Activated naive CD4-positive, alpha-beta T cell treated with anti-CD3 and anti-CD28 coated beads, Interleukin-2, amount 10 ng/mL, durations not matched to agents 7 days and 5 days (primary cell): Measurements from ENCODE around the gene SHISA9.

Experiments
- CTCF ChIA-PET: fragments of 350-600 bp; sonication (Branson Sonifier 250); formaldehyde crosslinking; loops from one replicate; lab custom pipeline; 2021; ENCODE audit warnings: antibody characterized with exemption; lab: Charles Lee
- DNase-seq: peaks from one replicate; pipeline ENCODE4 v3.0.0-alpha.2; 2020
- H3K27ac Mint-ChIP-seq: one replicate; pipeline ENCODE4 v1.8.0; 2021; ENCODE audit warnings: mild to moderate bottlenecking, moderate library complexity, mixed read lengths
- H3K27me3 Mint-ChIP-seq: one replicate; pipeline ENCODE4 v1.8.0; 2021; ENCODE audit warnings: mild to moderate bottlenecking, mixed read lengths
- H3K36me3 Mint-ChIP-seq: one replicate; pipeline ENCODE4 v1.8.0; 2021; ENCODE audit warnings: mixed read lengths
- H3K4me1 Mint-ChIP-seq: one replicate; pipeline ENCODE4 v1.8.0; 2021; ENCODE audit warnings: mixed read lengths
- H3K4me3 Mint-ChIP-seq: one replicate; pipeline ENCODE4 v1.8.0; 2021; ENCODE audit warnings: mild to moderate bottlenecking, moderate library complexity, mixed read lengths
- H3K9me3 Mint-ChIP-seq: one replicate; pipeline ENCODE4 v1.8.0; 2021; ENCODE audit warnings: mixed read lengths

The SHISA9 gene

DNA sequence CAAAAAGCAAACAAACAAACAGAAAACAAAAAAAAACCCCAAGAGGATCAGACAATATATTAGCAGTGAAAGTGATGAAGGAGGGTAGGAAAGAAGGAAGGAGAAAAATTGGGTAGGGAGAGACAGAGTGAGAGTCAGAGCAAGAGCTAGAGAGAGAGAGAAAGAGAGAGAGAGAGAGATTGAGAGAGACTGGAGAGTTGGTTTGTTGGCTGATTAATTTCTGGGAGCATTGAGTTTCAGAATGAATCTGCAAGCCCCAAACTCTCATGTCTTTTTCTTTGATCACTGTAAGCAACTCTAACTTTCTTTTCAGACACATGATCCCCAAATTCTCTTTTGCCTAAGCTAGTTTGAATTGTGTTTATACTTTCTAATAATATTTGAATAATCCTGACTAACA, 388.1 kb downstream of the SHISA9 start:
- H3K4me1 Mint-ChIP-seq, result no peaks in the 10 kb centered on the region
- no peaks in the 10 kb centered on the region for H3K27me3 Mint-ChIP-seq
- peaks cover 9% of the 10 kb centered on the region for H3K9me3 Mint-ChIP-seq
- no peaks in the 10 kb centered on the region for H3K36me3 Mint-ChIP-seq
- H3K4me3 Mint-ChIP-seq, result no peak overlapping the region
- CTCF ChIA-PET, result no interaction called here
- DNase-seq, result no peak
- no peak overlapping the region for H3K27ac Mint-ChIP-seq
